Natural killer cell (primary cell): ENCODE data around the gene EPC1. TPM values are rescaled to one million over a fixed set of nuclear protein-coding genes. Genes with fewer than 3 reads are reported as not detected.

Source experiments
- ATAC-seq, 3 donors: fragments of 150-1000 bp in 2 of 3; fragments of 200-7000 bp in 1 of 3; cut with Tn5 transposase; 1 replicate in 1 of 3; 2 replicates in 2 of 3; pipeline ENCODE4 v1.10.0; 2021; ENCODE audit warnings: mild to moderate bottlenecking in 2 of 3, moderate library complexity in 2 of 3
- DNase-seq, 2 donors: peaks; one replicate each; pipeline versions ENCODE4 v3.0.0 to v3.0.0-alpha.2; 2013 to 2021; ENCODE audit warnings: mixed read lengths in 1 of 2
- H3K27ac ChIP-seq: one replicate; pipeline ENCODE4 v1.5.1; 2013; ENCODE audit warnings: mild to moderate bottlenecking, low read length
- H3K27me3 ChIP-seq: one replicate; pipeline ENCODE4 v1.6.1; 2013; ENCODE audit warnings: low read length; ENCODE audit not compliant: control insufficient read depth, insufficient read depth
- H3K36me3 ChIP-seq: one replicate; pipeline ENCODE4 v1.6.1; 2013; ENCODE audit warnings: low read length; ENCODE audit not compliant: control insufficient read depth, insufficient read depth
- H3K4me1 ChIP-seq: one replicate; pipeline ENCODE4 v1.6.1; 2013; ENCODE audit warnings: low read length; ENCODE audit not compliant: control insufficient read depth, insufficient read depth
- H3K4me3 ChIP-seq: one replicate; pipeline ENCODE4 v1.5.1; 2013; ENCODE audit warnings: low read length
- H3K9me3 ChIP-seq: one replicate; pipeline ENCODE4 v1.6.1; 2013; ENCODE audit warnings: low read length; ENCODE audit not compliant: control insufficient read depth, insufficient read depth
- H3K27ac Mint-ChIP-seq, 2 donors: one replicate each; pipeline ENCODE4 v1.8.0; 2022; ENCODE audit warnings: mild to moderate bottlenecking in 2 of 2, mixed read lengths in 2 of 2, moderate library complexity in 1 of 2
- H3K27me3 Mint-ChIP-seq, 2 donors: one replicate each; pipeline ENCODE4 v1.8.0; 2022; ENCODE audit warnings: low read depth in 2 of 2, mixed read lengths in 2 of 2
- H3K36me3 Mint-ChIP-seq: one replicate; pipeline ENCODE4 v1.8.0; 2022; ENCODE audit warnings: mixed read lengths
- H3K4me1 Mint-ChIP-seq, 2 donors: one replicate each; pipeline ENCODE4 v1.8.0; 2022; ENCODE audit warnings: mixed read lengths in 2 of 2
- H3K4me3 Mint-ChIP-seq: one replicate; pipeline ENCODE4 v1.8.0; 2022; ENCODE audit warnings: mild to moderate bottlenecking, moderate library complexity, mixed read lengths
- H3K9me3 Mint-ChIP-seq, 2 donors: one replicate each; pipeline ENCODE4 v1.8.0; 2022; ENCODE audit warnings: mixed read lengths in 2 of 2
- WGBS: methylation state at CpG from one replicate; pipeline ENCODE4 v1.1.7; 2013; ENCODE audit warnings: missing lambda C conversion rate; ENCODE audit not compliant: insufficient coverage; 5-methylcytosine and 5-hydroxymethylcytosine counted together
- intact Hi-C: fragments of 100-400 bp; cut with micrococcal nuclease; formaldehyde crosslinking; loops from one replicate; pipeline ENCODE4 v1.14.2; 2022
- total RNA-seq, 4 donors: library from RNA; stranded (reverse); fragments of 120-200 nt in 1 of 4; gene quantifications; one replicate each; pipeline versions ENCODE4 v1.2.3 to v1.2.4, GENCODE V29; 2013 to 2022
- TF ChIP-seq, protein P1 (sequence below): fragments of 200-600 bp; IDR thresholded peaks from one replicate; pipeline ENCODE4 v1.8.0; 2022; ENCODE audit warnings: antibody characterized with exemption

Gene EPC1
- total RNA-seq, 3 donors from 2014 or later (not counting 1 experiment from before 2014, with no cell fraction given) = 155 to 178 (median 161) TPM

DNA sequence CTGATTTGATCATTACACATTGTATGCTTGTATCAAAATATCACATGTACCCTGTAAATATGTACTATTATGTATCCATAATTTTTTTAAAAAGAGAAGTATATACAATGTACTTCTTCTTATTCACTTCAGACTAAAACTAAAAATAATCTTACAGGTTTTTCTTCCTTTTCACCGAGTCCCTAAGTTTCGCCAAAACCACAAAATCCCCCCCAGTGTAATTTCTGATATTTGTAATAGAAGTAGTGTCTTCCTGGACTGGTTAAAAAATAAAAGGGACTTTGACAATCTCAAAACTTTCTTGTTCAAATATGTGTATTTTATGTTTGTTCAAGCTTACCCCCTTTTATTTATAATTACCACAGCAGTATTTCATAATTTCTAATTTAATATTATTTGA lies 23.9 kb downstream of the EPC1 start:
- H3K4me3 Mint-ChIP-seq = no peak overlapping the region
- WGBS = no CpG with 5 or more reads among the region's 2 CpGs
- DNase-seq (no peak), ATAC-seq (no peak)
- no peaks in the 10 kb centered on the region for H3K9me3 Mint-ChIP-seq
- Histone ChIP-seq H3K9me3 (no peaks in the 10 kb centered on the region), H3K36me3 (peaks cover 2% of the 10 kb centered on the region), H3K4me3 (no peak overlapping the region), H3K27me3 (no peaks in the 10 kb centered on the region), H3K27ac (no peak overlapping the region), H3K4me1 (peaks cover 33% of the 10 kb centered on the region)
- peak overlapping the region; percentile 40 to 73 for H3K27ac Mint-ChIP-seq
- TF ChIP-seq, protein P1, sequence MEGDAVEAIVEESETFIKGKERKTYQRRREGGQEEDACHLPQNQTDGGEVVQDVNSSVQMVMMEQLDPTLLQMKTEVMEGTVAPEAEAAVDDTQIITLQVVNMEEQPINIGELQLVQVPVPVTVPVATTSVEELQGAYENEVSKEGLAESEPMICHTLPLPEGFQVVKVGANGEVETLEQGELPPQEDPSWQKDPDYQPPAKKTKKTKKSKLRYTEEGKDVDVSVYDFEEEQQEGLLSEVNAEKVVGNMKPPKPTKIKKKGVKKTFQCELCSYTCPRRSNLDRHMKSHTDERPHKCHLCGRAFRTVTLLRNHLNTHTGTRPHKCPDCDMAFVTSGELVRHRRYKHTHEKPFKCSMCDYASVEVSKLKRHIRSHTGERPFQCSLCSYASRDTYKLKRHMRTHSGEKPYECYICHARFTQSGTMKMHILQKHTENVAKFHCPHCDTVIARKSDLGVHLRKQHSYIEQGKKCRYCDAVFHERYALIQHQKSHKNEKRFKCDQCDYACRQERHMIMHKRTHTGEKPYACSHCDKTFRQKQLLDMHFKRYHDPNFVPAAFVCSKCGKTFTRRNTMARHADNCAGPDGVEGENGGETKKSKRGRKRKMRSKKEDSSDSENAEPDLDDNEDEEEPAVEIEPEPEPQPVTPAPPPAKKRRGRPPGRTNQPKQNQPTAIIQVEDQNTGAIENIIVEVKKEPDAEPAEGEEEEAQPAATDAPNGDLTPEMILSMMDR = no peak
- no peaks in the 10 kb centered on the region for H3K36me3 Mint-ChIP-seq
- no peaks in the 10 kb centered on the region for H3K27me3 Mint-ChIP-seq
- H3K4me1 Mint-ChIP-seq = peaks cover 77 to 85% of the 10 kb centered on the region in 2 donors
- intact Hi-C loops = no loop called here

DNA sequence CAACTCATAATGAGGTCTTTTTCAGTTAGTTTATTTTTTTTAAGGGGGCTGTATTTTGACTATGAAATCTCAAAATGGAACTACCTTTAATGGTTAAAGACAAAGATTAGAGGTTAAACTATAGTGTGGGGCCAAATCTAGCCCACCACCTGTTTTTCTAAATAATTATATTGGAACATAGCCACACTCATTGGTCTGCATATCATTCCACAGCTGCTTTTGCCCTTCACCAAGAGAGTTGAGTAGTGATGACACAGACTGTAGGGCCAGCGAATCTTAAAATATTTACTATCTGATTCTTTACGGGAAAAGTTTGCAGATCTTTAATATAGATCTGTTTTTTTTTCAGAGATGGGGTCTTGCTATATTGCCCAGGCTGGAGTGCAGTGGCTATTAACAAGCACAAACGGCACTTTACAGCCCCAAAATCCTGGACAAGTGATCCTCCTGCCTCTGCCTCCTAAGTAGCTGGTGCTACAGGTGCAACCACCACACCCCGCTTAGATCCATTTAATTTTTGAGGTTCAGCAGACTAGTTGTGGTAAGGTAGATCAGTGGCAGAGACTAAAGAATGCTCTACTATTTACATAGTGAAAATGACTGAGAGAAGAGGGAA lies 25.8 kb downstream of the EPC1 start:
- Mint-ChIP-seq H3K36me3 (no peaks in the 10 kb centered on the region), H3K27me3 (no peaks in the 10 kb centered on the region), H3K4me1 (peaks cover 76 to 80% of the 10 kb centered on the region in 2 donors), H3K27ac (peak overlapping the region; percentile 63 to 73), H3K9me3 (no peaks in the 10 kb centered on the region), H3K4me3 (no peak overlapping the region)
- Histone ChIP-seq H3K4me1 (peaks cover 33% of the 10 kb centered on the region), H3K9me3 (no peaks in the 10 kb centered on the region), H3K36me3 (peaks cover 2% of the 10 kb centered on the region), H3K4me3 (no peak overlapping the region), H3K27me3 (no peaks in the 10 kb centered on the region), H3K27ac (no peak overlapping the region)
- intact Hi-C loops = no loop called here
- ATAC-seq (no peak), DNase-seq (no peak)
- TF ChIP-seq, protein P1 = no peak
- WGBS = 96% methylated on average over 4 of the region's 4 CpGs

DNA sequence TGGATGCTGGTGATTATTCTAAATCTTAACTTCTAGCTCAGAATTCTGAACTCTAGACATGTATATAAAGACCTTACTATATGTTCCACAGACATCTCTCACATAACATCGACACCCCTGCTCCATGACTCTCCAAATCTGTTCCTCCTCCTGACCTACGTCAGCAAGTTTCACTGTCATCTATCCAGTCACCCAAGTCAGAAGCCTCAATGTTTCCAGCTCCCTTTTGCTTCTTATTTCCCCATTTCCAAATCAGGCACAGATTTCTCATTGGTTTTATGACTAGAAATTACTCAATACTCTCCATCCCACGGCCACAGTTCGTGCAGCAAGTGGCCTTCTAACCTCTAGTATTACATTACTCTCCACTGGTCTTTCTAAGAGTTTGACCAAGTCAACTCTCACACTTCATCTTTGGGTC lies 28.5 kb downstream of the EPC1 start:
- TF ChIP-seq, protein P1 = no peak
- Histone ChIP-seq H3K27ac (peak overlapping the region; percentile 64), H3K9me3 (no peaks in the 10 kb centered on the region), H3K4me1 (peaks cover 21% of the 10 kb centered on the region), H3K36me3 (peaks cover 2% of the 10 kb centered on the region), H3K4me3 (no peak overlapping the region), H3K27me3 (no peaks in the 10 kb centered on the region)
- Mint-ChIP-seq H3K27ac (peak overlapping the region; percentile 77 to 84), H3K4me3 (peak overlapping the region; percentile 39), H3K27me3 (no peaks in the 10 kb centered on the region), H3K36me3 (no peaks in the 10 kb centered on the region), H3K9me3 (no peaks in the 10 kb centered on the region), H3K4me1 (peaks cover 78 to 81% of the 10 kb centered on the region in 2 donors)
- peak in 1 of 2 donors; percentile 41 for DNase-seq
- WGBS = 68% methylated on average over 4 of the region's 4 CpGs
- intact Hi-C loops = loop anchor here (2.0 kb wide), 1 partner anchor 14 kb away; no protein-coding TSS in a partner anchor
- peak; percentile 38 to 43 (median 41) for ATAC-seq
